GM12872 (cell line): ENCODE data around the gene TRMT5.

Experiments used
- CTCF ChIP-seq: IDR thresholded peaks from 3 replicates; pipeline ENCODE4 v1.5.1; 2011; ENCODE audit warnings: low read depth, mild to moderate bottlenecking, low read length, moderate library complexity; ENCODE audit not compliant: insufficient read depth

The TRMT5 gene

DNA sequence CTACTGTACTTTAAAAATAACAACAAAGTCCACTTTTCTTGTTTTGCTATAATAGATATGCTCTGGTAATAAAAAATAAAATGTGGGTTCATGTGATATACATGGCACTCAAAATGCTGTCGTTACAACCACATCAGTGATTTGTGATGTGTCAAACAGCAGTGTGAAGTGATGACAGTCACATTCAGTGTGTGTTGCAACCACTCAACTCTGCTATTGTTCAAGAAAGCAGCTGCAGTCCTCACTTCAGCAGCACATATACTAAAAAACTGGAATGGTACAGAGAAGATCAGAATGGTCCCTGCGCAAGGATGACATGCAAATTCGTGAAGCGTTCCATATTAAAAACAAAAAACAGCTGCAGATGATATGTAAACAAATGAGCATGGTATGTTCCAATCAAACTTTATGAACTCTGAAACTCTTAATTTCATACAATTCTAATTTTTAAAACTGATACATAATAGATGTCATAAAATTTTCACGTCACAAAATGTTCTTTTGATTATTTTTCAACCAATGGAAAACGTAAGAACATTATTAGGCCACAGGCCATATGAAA lies 6.7 kb downstream of the TRMT5 start:
- no peak for TF ChIP-seq CTCF

DNA sequence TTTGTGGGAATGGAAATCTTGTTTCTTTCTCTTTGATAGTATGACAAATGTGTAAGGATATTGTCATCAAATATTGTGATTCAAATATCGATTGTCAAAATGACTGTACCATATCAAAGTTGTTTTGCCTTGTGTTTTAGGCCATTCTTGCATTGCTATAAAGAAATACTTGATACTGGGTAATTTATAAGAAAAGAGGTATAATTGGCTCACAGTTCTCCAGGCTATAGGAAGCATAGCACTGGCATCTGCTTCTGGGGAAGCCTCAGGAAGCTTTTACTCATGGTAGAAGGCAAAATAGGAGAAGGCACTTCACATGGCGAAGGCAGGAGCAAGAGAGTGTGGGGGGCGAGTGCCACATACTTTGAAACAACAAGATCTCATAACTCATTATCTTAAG lies 7.8 kb downstream of the TRMT5 start:
- TF ChIP-seq CTCF: no peak

DNA sequence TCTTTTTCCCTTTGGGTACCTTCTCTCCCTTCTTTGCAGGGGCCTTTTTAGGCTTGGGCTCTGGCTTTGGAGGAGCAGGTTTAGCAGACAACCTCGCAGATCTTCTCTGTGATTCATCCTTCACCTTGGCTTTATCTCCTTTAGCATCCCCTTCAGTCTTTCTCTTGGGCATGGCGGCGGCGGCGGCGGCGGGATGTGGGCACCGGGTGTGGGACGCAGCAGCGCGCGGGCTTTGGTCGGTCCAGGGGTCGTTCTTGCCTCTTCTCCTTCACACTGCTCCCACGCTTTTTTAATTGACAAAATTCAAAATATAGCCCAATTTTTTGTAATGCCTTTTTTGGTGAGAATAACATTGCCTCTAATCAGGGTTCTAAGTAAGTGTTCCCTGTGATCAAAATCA lies 8.6 kb downstream of the TRMT5 start:
- TF ChIP-seq CTCF: no peak

DNA sequence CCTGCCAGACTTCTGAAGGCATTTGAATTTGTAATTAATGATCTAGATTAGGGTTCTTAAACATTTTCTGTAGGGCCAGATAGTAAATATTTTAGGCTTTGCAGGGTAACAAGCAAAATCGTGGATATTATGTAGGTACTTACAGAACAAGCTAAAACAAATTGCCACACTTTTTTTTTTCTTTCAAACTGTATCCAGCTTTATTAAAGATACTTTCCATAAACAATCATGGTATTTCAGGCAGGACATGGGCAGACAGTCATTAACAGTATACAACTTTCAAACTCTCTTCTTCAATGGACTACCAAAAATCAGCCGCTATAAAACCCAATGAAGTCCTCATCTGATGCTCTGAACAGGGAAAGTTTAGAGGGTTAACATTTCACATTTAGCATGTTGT lies 9.6 kb downstream of the TRMT5 start:
- TF ChIP-seq CTCF: no peak

DNA sequence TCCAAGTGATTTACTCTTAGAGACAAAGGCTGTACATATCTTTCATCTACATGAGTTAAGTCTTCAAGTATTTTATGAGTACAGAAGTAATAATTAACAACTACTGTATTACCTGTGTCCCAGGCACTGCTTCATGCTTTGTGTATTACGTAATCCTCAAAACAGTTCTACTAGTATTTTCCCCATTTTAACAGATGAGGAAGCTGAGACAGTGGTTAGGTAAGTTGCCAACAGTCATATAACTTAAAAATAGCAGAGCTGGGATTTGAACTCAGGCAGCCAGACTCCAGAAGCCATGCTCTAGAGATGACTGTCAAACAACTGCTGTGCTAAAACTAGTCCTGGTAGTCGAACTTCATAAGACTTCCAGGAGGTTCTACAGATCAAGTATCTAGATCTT lies 10.7 kb downstream of the TRMT5 start:
- no peak for TF ChIP-seq CTCF

DNA sequence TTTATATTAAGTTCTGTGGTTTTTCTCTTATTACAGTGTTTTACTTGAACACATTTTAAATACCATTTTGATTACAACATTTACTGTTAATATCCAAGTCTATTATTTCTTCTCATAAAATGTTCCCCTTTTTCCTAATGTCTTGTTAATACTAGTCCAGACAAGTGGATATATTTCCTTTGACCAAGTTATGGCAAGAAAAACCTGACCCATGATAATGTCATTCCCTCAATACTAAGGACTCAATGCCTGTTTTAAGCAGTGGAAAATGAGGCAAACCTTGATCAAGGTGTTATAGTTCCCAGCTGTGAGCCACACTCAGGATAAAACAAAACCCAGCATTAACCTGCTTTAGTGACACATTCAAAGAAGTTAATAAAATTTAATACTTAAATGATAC lies 12.2 kb downstream of the TRMT5 start:
- TF ChIP-seq CTCF: no peak

DNA sequence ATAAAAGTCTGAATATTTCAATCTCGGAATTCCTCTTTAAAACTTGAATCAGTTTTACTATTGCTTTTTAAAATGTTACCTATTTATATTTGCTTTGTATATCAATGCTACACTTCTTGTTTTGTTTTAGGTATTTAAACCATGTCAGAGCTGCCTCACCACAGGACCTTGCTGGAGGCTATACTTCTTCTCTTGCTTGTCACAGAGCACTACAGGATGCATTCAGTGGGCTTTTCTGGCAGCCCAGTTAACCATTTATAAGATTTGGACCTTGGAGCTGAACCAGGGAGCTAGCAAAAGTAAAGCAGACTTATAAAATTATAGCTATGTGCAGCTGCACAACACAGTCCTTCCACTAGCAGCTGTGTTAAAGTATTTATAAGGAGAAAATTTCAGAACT lies 12.8 kb downstream of the TRMT5 start:
- no peak for TF ChIP-seq CTCF

DNA sequence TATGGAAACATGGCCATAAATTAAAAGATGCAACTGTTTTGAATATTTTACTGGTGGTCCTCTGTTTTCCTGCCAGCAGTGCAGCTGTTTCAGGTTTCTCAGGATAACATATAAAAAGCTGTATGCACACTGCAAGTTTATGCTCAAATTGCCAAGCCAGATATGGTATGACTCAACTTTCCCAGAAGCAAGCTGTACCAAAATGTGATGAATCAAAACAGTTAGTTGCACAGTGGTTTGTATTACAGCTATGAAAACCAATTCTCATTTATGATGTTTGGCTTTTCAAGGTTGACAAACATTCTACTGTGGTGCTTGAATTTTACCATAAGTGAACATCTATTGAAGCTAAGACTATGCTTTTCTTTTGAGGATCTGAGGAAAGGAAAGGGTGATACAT lies 15.5 kb downstream of the TRMT5 start:
- no peak for TF ChIP-seq CTCF
